Suprapubic skin (tissue), 3 donors: ENCODE results near the gene CDH4.

Experiments
- CTCF ChIP-seq, 2 donors: fragments of 200-600 bp in 1 of 2; fragments of 450-650 bp in 1 of 2; sonication (generic) in 1 of 2; IDR thresholded peaks; one replicate each; pipeline ENCODE4 v1.5.1; 2016 to 2019; ENCODE audit warnings: antibody characterized with exemption in 2 of 2, mild to moderate bottlenecking in 1 of 2, moderate library complexity in 1 of 2
- POLR2A ChIP-seq, 2 donors: fragments of 450-650 bp; IDR thresholded peaks; one replicate each; pipeline ENCODE4 v1.6.1; 2017; ENCODE audit warnings: antibody characterized with exemption in 2 of 2, mild to moderate bottlenecking in 2 of 2, moderate library complexity in 2 of 2

DNA sequence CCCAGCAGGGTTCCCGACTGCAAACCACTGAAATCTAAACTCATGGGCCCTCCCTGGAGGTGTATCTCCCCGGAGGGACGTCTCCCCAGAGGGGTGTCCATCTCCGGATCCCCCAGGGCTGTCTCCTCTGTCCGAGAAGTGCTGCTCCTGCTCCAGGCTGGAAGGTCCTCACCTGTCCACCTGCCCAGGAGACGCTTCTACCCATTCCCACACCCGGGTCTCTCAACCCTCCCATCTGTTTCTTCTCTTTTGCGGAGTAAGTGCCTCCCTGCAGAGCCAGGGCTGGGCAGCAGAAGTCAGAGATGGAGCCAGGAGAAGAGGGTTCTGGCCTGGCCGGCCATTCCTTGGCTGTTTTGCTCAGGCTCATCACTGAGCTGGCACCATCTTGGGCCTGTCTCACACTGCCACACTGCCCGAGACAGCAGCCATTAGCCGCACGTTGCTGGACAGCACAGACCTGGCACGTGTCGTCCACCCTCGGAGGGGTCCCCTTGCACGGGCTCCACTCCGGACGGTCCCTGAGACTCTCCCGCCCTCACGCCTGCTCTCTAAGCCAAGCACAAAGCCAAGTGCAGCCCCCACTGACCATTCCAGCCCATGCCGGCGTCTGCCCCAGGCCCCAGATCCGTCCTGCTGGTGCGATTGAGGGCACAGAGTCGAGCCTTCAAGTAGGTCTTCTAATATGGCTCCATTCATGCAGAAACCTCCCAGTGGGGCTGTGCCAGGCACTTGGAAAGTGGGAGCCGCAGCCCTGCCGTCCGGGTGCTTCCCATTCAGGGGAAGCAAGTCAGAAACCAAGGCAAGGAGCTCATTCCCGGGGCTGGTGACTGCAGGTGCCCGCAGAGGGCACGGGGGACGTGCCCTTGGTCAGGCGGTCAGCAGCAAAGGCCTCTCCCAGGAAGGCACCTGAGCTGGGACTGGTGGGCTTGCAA is 445.9 kb downstream of the CDH4 start:
- TF ChIP-seq CTCF (IDR thresholded peaks at IDR 0.05) (no peak), POLR2A (IDR thresholded peaks at IDR 0.05) (no peak)
